Peyer's patch (tissue), 4 donors: Measurements from ENCODE around the gene KLF5. TPM values are rescaled to one million over a fixed set of nuclear protein-coding genes. Genes with fewer than 3 reads are reported as not detected.

Experiments used
- DNase-seq, 3 donors: peaks; one replicate each; pipeline ENCODE4 v3.0.0-alpha.2; 2017 to 2019
- H3K27ac ChIP-seq, 4 donors: fragments of 200-600 bp; sonication (generic); one replicate each; pipeline ENCODE4 v1.5.1; 2016 to 2019
- H3K27me3 ChIP-seq, 2 donors: fragments of 200-600 bp; sonication (generic); one replicate each; pipeline ENCODE4 v1.5.1; 2019
- H3K36me3 ChIP-seq, 3 donors: fragments of 200-600 bp; sonication (generic); one replicate each; pipeline ENCODE4 v1.5.1; 2016 to 2019
- H3K4me1 ChIP-seq, 4 donors: fragments of 200-600 bp; sonication (generic); one replicate each; pipeline ENCODE4 v1.5.1; 2016 to 2019
- H3K4me3 ChIP-seq, 4 donors: fragments of 200-600 bp; sonication (generic); 1 replicate in 3 of 4; 2 replicates in 1 of 4; pipeline ENCODE4 v1.5.1; 2016 to 2019; ENCODE audit warnings: mild to moderate bottlenecking in 1 of 4
- H3K9me3 ChIP-seq, 4 donors: fragments of 200-600 bp; sonication (generic); one replicate each; pipeline ENCODE4 v1.5.1; 2016 to 2019; ENCODE audit warnings: mild to moderate bottlenecking in 1 of 4
- POLR2A ChIP-seq, 2 donors: fragments of 450-650 bp; IDR thresholded peaks; one replicate each; pipeline ENCODE4 v1.5.1; 2017; ENCODE audit warnings: antibody characterized with exemption in 2 of 2, mild to moderate bottlenecking in 2 of 2, moderate library complexity in 2 of 2
- total RNA-seq, 4 donors: library from RNA; depleted of rRNA; stranded (reverse); fragments of >200 nt; gene quantifications; one replicate each; pipeline ENCODE4 v1.1.0, GENCODE V29; 2016
- TF ChIP-seq, protein P1 (sequence below), 6 experiments: fragments of 450-650 bp in 4 of 6; fragments of 200-600 bp in 2 of 6; sonication (generic) in 1 of 6; IDR thresholded peaks; one replicate each; pipeline ENCODE4 v1.5.1; 2017 to 2019; ENCODE audit warnings: antibody characterized with exemption in 6 of 6, mild to moderate bottlenecking in 3 of 6, moderate library complexity in 1 of 6

The KLF5 gene
- total RNA-seq, 4 donors from 2014 or later: 70.1 to 250 (median 209) TPM

DNA sequence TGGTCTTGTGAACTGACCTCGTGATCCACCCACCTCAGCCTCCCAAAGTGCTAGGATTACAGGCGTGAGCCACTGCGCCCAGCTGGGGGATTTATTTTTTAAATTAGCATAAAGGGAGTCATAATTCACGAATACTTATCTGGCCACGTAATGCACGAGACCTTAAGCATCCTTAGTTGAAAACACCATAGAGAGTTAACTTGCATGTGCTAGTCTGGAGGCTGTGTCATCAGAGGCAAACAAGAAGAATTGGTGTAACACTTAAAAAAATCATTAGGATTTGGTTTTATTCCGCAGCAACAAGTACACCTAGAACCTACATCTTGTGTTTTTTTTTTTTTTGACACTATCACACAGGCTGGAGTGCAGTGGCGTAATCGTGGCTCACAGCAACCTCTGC lies 19.1 kb downstream of the KLF5 start:
- Histone ChIP-seq H3K4me3 (no peak overlapping the region), H3K9me3 (no peaks in the 10 kb centered on the region), H3K36me3 (peaks cover 0 to 6% (median 0%) of the 10 kb centered on the region in 3 donors), H3K27ac (peak overlapping the region in 2 of 4 donors; percentile 4 to 55), H3K27me3 (no peaks in the 10 kb centered on the region), H3K4me1 (peaks cover 0 to 10% (median 0%) of the 10 kb centered on the region in 4 donors)
- no peak for TF ChIP-seq POLR2A (IDR thresholded peaks at IDR 0.05)
- TF ChIP-seq, protein P1, sequence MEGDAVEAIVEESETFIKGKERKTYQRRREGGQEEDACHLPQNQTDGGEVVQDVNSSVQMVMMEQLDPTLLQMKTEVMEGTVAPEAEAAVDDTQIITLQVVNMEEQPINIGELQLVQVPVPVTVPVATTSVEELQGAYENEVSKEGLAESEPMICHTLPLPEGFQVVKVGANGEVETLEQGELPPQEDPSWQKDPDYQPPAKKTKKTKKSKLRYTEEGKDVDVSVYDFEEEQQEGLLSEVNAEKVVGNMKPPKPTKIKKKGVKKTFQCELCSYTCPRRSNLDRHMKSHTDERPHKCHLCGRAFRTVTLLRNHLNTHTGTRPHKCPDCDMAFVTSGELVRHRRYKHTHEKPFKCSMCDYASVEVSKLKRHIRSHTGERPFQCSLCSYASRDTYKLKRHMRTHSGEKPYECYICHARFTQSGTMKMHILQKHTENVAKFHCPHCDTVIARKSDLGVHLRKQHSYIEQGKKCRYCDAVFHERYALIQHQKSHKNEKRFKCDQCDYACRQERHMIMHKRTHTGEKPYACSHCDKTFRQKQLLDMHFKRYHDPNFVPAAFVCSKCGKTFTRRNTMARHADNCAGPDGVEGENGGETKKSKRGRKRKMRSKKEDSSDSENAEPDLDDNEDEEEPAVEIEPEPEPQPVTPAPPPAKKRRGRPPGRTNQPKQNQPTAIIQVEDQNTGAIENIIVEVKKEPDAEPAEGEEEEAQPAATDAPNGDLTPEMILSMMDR (IDR thresholded peaks at IDR 0.05): no peak
- no peak for DNase-seq

DNA sequence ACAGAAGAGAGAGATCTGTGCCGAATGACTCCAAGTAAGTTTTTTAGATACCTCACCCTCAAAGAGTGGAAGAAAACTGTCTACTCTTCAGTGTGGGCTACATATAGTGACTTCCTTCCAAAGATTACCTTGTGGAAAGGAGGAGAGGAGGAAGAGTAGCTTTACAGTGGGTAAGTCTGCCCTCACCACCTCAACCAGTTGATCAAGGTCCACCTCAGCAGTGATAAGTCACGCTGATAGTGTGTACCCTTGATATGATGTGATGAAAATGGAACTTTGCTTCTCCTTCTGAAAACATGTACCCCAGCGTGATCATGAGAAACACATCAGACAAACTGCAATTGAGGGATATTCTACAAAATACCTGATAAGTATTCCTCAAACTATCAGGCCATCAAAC lies 20.6 kb downstream of the KLF5 start:
- peak in 1 of 2 donors; percentile 23 for TF ChIP-seq POLR2A (IDR thresholded peaks at IDR 0.05)
- TF ChIP-seq, protein P1 (IDR thresholded peaks at IDR 0.05): no peak
- H3K4me1 ChIP-seq: peaks cover 0 to 4% (median 0%) of the 10 kb centered on the region in 4 donors
- H3K36me3 ChIP-seq: peaks cover 0 to 6% (median 0%) of the 10 kb centered on the region in 3 donors
- no peaks in the 10 kb centered on the region for H3K9me3 ChIP-seq
- DNase-seq: peak in 1 of 3 donors; percentile 72
- no peak overlapping the region for H3K4me3 ChIP-seq
- H3K27ac ChIP-seq: peak overlapping the region in 2 of 4 donors; percentile 55 to 70
- no peaks in the 10 kb centered on the region for H3K27me3 ChIP-seq

DNA sequence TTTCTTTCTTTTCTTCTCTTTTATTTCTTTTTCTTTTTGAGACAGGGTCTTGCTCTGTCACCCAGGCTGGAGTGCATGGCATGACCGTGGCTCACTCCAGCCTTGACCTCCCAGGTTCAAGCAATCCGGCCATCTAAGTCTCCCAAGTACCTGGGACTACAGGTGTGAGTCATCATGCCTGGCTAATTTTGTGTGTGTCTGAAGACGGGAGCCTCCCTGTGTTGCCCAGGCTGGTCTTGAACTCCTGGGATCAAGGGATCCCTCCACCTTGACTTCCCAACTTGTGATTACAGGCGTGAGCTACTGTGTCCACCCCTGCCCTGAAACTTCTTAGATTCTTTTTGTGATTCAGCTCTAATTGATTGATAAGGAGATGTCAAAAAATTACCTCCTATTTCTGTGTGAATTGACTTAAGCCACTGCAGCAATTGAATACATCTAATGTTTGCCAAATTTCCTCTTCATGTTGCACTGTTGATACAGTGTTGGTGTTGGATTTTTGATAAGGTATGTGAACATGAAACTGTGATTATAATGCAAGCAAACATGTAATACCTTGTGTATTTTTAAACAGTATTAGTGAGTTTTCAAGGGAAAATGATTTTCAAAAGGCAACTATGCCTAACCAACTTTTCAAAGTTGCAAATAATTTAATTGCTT lies 22.6 kb downstream of the KLF5 start:
- H3K27ac ChIP-seq: peak overlapping the region in 1 of 4 donors; percentile 23
- no peak overlapping the region for H3K4me3 ChIP-seq
- no peak for DNase-seq
- no peaks in the 10 kb centered on the region for H3K36me3 ChIP-seq
- no peaks in the 10 kb centered on the region for H3K27me3 ChIP-seq
- TF ChIP-seq, protein P1 (IDR thresholded peaks at IDR 0.05): no peak
- no peak for TF ChIP-seq POLR2A (IDR thresholded peaks at IDR 0.05)
- H3K4me1 ChIP-seq: peaks cover 0 to 4% (median 0%) of the 10 kb centered on the region in 4 donors
- no peaks in the 10 kb centered on the region for H3K9me3 ChIP-seq

DNA sequence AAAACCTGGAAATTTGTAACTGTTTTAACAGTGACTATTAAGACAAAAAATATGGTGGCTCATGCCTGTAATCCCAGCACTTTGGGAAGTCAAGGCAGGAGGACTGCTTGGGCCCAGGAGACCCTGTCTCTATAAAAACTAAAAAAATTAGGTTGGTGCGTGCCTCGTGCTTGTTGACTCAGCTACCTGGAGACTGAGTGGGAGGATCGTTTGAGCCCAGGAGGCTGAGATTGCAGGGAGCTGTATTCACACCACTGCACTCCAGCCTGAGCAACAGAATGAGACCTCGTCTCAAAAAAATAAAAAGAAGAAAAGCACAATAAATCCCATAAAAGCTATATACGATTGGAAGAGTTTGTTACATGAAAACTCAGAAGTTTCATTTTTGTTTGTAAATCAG lies 23.7 kb downstream of the KLF5 start:
- no peaks in the 10 kb centered on the region for H3K36me3 ChIP-seq
- H3K4me3 ChIP-seq: no peak overlapping the region
- no peaks in the 10 kb centered on the region for H3K9me3 ChIP-seq
- DNase-seq: no peak
- no peaks in the 10 kb centered on the region for H3K27me3 ChIP-seq
- peaks cover 0 to 1% (median 0%) of the 10 kb centered on the region in 4 donors for H3K4me1 ChIP-seq
- H3K27ac ChIP-seq: no peak overlapping the region
- TF ChIP-seq, protein P1 (IDR thresholded peaks at IDR 0.05): no peak
- no peak for TF ChIP-seq POLR2A (IDR thresholded peaks at IDR 0.05)

DNA sequence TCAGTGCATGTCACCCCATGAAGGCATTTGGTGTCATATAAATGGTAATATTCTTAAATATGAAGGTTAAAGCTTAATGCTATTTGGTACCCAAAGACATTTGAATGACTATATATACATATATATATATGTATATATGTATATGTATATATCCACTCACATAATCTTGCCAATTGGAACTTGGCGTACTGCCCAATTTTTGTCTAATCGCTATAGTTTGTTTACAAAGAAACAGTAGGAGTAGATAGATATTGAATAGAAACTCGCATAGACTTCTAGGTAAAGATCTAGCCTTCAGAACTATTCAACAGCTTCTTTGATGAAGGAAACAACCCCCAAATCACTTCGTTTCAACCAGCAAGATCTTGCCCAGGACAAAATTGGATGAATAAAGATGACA lies 24.1 kb downstream of the KLF5 start:
- no peaks in the 10 kb centered on the region for H3K36me3 ChIP-seq
- H3K27me3 ChIP-seq: no peaks in the 10 kb centered on the region
- TF ChIP-seq POLR2A (IDR thresholded peaks at IDR 0.05): no peak
- TF ChIP-seq, protein P1 (IDR thresholded peaks at IDR 0.05): no peak
- H3K4me3 ChIP-seq: no peak overlapping the region
- H3K4me1 ChIP-seq: no peaks in the 10 kb centered on the region
- H3K9me3 ChIP-seq: no peaks in the 10 kb centered on the region
- H3K27ac ChIP-seq: no peak overlapping the region
- no peak for DNase-seq
